ENCODE results near the gene GPC3.

GPC3 gene

GRCh38 chrX:133689997-133690599, 295.3 kb downstream of the GPC3 start:
- TF ChIP-seq REST (IDR thresholded peaks at IDR 0.05; ENCODE audit: low read depth) (no peak), USF1 (IDR thresholded peaks at IDR 0.05) (no peak), CEBPB (IDR thresholded peaks at IDR 0.05) (no peak), RAD21 (IDR thresholded peaks at IDR 0.05; ENCODE audit: low read depth) (no peak), MAX (IDR thresholded peaks at IDR 0.05) (no peak), NFIC (IDR thresholded peaks at IDR 0.05) (no peak), ZBTB7A (IDR thresholded peaks at IDR 0.05; ENCODE audit: low read depth) (no peak), TCF12 (IDR thresholded peaks at IDR 0.05; ENCODE audit: low read depth) (no peak), TAF1 (IDR thresholded peaks at IDR 0.05; ENCODE audit: low read depth) (no peak), FOXM1 (IDR thresholded peaks at IDR 0.05; ENCODE audit: borderline replicate concordance, low read depth) (no peak), TEAD4 (IDR thresholded peaks at IDR 0.05) (no peak), CREB1 (IDR thresholded peaks at IDR 0.05; ENCODE audit: low read depth) (no peak)

- TF ChIP-seq EGR1 (IDR thresholded peaks at IDR 0.05) (no peak), RAD21 (IDR thresholded peaks at IDR 0.05; ENCODE audit: low read depth) (no peak), EP300 (IDR thresholded peaks at IDR 0.05; ENCODE audit: borderline replicate concordance) (no peak), FOXM1 (IDR thresholded peaks at IDR 0.05; ENCODE audit: borderline replicate concordance, low read depth) (no peak), MAX (IDR thresholded peaks at IDR 0.05) (no peak)
Observed at GRCh38 chrX:133685822-133686221, 299.6 kb downstream of the GPC3 start.

GRCh38 chrX:133681897-133682296, 303.5 kb downstream of the GPC3 start:
- no peak for TF ChIP-seq MAX (IDR thresholded peaks at IDR 0.05)
- TF ChIP-seq ZBTB7A (IDR thresholded peaks at IDR 0.05; ENCODE audit: low read depth), result no peak
- TF ChIP-seq USF1 (IDR thresholded peaks at IDR 0.05), result no peak
- TF ChIP-seq FOXM1 (IDR thresholded peaks at IDR 0.05; ENCODE audit: borderline replicate concordance, low read depth), result no peak
- TF ChIP-seq TEAD4 (IDR thresholded peaks at IDR 0.05), result no peak
- TF ChIP-seq TCF12 (IDR thresholded peaks at IDR 0.05; ENCODE audit: low read depth), result no peak
- TF ChIP-seq TAF1 (IDR thresholded peaks at IDR 0.05; ENCODE audit: low read depth), result no peak
- no peak for TF ChIP-seq CREB1 (IDR thresholded peaks at IDR 0.05; ENCODE audit: low read depth)
- TF ChIP-seq YY1 (IDR thresholded peaks at IDR 0.05; ENCODE audit: low read depth), result no peak
- no peak for TF ChIP-seq CEBPB (IDR thresholded peaks at IDR 0.05)
- TF ChIP-seq REST (IDR thresholded peaks at IDR 0.05; ENCODE audit: low read depth), result no peak
- no peak for TF ChIP-seq NFIC (IDR thresholded peaks at IDR 0.05)
- no peak for TF ChIP-seq EGR1 (IDR thresholded peaks at IDR 0.05)

GRCh38 chrX:133681421-133681820, 304.0 kb downstream of the GPC3 start:
- TF ChIP-seq TEAD4 (IDR thresholded peaks at IDR 0.05) (no peak), REST (IDR thresholded peaks at IDR 0.05; ENCODE audit: low read depth) (no peak), FOXM1 (IDR thresholded peaks at IDR 0.05; ENCODE audit: borderline replicate concordance, low read depth) (no peak), MAX (IDR thresholded peaks at IDR 0.05) (no peak), TCF12 (IDR thresholded peaks at IDR 0.05; ENCODE audit: low read depth) (no peak), CREB1 (IDR thresholded peaks at IDR 0.05; ENCODE audit: low read depth) (no peak), RAD21 (IDR thresholded peaks at IDR 0.05; ENCODE audit: low read depth) (no peak), CEBPB (IDR thresholded peaks at IDR 0.05) (no peak)

Measured in Ishikawa (cell line).